ENCODE results near the gene DUSP3.

DUSP3 gene

DNA sequence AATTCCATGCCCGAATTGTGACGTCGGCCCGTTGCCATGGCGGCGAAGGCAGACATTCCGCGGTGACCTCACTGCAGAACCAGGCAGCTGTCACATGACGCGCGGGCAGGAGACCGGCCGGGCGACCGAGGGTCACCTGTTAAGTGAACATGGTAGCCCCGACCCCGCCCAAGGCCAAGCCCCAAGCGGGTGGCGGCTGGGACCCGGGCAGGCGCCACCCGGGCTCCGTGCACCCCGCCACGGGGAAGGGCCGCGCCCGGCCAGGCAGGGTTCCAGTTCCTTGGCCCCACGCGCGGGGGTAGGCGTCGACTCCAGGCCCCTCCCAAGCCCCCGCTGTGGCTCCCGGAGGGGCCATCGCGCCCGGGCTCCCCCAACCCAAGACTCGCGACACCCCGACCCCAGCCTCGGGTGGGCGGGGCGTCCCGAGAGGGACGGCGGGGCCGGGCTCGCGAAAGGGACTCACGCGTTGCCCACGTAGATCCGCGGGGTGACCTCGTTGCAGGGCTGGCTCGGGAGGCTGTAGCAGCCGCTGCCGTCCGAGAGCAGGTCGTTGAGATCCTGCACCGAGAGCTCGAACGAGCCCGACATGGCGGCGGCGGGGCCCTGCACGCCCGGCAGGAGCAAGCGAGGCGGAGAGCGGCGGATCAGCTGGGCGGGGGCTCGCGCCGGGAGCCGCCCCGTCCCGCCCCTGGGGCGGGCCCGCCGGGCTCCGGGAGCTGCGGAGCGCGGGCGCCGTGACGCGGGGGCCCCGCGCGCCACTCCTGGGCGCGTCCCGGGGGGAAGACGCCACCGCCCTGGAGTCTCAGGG, at the start of gene DUSP3:
TSS of gene DUSP3 (minus strand) at position 641 of the 808 bp plus-strand sequence. CDS start at position 588, 53 bp downstream.
- peak; percentile 70 to 86 (median 83) for DNase-seq

DNA sequence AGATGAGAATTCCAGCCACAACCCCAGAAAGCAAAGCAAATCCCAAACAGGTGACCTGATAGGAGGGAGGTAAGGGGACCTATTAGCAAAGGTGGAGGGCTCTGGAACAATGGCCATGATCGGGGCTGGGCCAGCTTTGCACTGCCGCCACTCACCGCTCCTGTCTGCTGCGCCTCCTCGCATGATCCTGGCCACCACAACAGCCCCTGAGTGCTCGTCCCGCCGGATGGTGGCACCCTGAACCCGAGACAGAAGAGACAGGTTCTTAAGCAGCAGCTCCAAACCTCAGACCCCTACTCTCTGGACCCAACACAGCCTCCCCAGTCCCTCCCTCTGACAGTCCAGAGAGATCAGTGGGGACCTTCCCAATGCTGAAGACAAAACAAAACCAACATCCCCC, 48.8 kb upstream of the DUSP3 start:
- no peak for DNase-seq

DNA sequence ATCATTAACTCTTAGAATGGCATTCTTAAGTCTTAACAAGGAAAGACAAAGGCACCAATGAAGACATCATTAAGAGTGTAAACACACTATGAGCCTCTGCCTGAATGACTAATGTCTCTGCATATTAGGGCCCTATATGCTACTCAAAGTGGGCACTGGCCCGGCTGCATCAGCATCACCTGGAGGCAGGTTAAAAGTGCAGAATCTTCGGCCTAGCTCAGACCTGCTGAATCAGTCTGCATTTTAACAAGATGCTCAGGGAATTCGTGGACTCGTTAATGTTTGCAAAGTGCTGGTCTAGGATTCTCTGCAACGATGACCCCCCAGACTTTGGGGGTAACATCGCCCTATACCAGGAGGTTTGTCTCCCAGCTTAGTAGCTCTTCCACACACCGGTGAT, 47.4 kb upstream of the DUSP3 start:
- no peak for DNase-seq

DNA sequence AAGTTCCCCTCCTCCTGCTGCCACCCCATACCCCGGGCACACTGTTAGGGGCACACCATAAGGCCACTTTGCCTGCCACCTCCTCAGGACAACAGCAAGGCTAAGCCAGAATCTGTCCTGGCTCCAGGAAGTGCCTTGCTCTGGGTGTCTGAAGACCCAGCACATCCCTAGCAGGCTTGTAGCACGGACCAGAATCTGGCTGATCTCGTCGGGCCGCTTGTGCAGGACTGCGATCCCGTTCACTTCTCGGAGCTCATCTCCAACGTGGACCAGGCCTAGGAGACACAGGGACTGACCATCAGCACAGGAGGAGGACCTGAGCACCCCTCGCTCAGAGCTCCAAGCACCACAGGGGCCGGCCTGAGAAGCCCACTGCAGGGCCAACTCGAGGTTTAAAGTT, 46.8 kb upstream of the DUSP3 start:
- DNase-seq, result no peak

DNA sequence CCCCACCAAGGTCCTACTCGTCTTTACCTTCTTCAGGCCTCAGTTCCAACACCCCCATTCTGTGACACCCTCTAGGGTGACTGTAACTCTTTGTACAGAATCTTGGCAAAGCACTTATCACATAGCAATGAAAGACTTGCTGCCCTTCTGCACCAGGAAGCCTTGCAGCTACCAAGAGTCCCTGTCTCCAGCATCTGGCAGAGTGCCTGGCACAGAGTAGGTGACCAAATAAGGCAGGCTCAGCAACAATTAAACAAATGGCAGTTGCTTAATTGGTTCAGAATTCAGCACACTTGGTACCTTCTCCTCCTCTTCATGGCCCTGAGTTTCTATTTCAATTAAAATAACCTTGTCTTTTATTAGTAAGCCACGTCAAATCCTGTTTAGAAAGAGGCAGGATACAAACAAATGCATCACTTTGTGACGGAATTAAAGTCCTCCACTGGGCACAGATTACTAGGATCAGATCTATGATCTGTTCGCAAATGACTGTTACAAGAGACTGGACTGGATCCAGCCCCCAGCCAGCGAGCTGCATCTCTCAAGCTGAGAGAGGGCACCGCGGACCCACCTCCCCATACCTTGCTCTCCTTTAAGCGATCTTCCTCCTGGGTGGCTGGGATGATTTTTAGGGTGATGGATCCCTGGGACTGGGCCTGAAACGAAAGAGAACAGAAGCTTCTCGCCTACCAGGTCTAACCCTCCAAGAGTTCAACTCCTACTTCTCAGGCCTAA, 44.7 kb upstream of the DUSP3 start:
- DNase-seq, result no peak

DNA sequence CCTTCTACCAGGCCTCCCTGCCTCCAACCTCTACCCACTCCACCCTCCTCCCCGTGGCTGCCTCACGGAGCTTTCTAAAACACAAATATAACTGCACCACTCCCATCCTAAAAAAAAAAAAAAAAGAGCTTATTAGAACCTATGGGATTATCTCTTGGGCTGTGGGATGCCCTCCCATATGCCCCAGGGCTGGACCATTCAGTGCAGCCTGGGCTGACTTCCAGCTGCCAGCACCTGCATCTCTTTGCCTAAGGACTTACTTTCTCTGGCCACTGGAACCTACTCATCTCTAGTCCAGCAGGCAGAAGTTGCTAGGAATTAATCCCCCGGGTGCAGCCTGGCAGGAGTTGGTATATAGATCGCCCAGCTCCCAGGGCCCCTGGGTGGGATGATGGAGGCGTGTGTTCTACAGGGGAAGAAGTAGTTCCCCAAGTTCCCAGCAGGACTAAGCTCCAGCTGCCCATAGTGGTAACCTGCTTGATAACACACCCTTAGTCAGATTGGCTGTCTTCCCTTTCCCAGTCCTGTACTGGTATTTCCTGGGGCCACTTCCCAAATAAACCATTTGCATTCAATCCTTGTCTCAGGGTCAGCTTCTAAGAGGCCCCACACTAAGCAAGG, 43.9 kb upstream of the DUSP3 start:
- no peak for DNase-seq

DNA sequence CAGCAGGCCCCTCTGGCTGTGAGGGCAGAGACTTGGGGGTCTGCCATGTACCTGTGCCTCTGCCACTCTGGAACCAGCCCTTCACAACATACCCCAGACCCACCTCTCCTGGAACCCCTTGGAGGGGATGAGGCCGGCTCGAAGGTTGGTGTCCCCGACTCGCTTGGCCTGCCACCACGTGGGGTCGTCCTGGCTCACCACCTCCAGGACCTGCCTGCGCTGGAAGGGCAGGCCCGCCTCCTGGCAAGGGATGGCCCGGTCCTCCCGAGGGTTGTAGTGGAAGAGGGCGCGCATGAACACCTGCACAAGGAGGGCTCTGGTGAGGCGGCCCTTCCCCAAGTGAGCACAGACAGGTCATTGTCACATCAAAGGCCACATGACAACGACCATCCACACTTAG, 42.0 kb upstream of the DUSP3 start:
- DNase-seq, result no peak

DNA sequence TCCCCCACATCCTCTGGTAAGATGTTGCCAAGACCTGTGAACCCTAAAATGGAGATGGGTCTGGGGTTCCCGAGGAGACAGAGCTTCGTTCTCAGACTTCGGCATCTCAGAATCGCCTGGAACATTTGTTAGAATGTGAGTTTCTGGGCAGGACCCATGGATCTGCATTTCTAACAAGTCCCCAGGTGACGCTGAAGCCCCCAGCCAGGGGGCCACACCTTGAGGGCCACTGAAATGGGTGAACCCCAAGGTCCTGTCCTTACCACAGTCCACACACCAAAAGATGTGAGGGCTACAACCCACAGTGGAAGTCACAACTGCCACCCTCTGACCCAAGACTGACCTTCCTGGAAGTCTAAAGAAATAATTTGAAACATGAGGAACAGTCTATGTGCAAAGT, 40.2 kb upstream of the DUSP3 start:
- no peak for DNase-seq

DNA sequence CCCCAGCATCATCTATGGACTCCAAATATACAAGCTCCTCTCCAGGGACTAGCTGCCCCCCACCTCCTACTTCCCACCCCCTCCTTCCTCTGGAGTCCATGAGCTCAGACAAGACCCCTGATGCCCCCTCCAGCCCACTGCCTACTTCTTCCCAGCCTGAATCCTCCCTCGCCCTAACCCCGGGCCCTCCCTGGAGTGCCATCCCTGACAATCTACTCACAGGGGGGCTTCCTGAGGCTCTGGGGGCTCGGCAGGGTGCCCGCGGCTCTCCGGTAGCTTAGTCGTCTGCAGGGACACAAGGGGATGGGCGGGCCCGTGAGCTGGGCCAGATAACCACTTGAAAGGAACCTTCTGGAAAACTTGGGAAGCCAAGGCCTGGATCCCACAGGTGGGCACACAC, 39.0 kb upstream of the DUSP3 start:
- DNase-seq, result no peak

DNA sequence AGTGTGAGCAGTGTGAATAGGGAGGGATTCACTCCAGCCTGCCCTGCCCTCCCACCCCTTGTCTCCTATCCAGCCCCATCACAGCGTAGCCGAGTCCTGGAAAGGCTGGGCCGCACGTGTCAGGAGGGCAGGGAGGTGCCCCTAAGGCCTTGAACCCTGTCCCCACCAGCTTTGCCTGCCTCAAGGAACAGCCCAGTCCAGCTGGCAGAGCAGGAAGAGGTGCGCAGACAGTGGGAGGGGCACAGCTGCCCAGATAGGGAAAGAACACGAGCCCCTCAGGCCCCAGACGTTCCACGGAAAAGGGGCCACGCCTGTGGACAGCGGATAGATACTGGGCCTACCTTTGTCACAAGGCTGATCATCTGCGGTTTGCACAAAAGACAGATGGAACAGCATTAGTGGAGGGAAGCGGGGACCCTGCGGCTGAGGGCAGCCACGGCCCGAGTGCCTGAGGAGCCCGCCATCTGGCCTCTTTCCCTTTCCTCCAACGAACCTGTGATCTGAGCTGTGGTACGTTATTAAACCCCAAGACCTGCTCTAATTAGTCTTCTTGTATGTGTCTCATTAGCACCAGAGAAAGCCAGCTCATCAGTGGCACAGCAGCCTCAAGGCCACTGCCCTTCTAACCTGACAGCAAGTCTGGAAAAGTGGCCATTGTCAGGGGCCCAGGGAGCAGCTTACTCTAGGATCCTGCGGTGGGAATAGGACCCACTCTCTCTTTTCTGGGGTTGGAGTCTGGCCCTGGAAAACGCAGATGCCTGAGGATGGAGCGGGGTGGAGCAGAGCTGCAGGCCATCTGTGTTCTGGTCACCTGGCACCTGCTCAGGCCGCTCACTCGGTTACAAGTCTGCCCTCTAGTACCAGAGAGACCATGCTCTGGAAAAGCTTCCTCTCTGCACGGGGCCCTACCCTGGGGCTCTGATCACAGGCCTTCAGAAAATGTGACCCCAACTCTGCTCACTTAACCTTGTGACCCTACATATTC, 37.9 kb upstream of the DUSP3 start:
- DNase-seq, result no peak

DNA sequence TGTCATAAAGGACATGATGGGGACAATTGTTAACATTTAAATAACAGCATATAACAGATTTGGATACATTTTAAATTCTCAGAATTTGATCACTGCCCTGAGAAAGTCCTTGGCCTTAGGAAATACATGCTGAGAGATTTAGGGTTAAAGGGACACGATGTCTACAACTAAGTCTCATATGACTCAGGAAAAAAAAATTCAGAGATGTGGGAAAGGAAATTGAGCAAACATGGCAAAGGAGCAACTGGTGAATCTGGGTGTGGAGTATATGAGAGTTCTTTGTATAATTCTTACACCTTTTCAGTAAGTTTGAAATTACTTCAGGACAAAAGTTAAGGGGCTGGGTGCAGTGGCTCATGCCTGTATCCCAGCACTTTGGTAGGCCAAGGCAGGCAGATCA, 35.9 kb upstream of the DUSP3 start:
- DNase-seq, result no peak

DNA sequence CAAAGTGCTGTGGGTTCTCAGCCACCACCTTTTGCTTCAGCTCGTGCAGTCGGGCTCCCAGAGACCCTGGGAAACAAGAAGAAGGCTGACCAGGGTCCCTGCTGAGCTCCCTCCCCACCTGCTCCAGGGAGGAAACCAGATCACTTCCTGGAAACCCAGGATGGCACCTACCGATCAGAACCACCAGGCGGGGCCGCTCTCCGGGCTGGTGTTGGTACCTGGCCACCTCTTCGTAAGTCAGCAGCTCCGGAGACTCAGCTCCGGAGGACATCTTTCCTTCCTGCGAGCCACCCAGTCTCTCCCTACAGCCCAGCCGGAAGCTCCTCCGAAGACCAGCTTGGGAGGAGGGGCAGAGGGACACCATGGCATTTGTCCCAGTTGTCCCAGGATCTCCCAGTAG, 35.2 kb upstream of the DUSP3 start:
- DNase-seq, result no peak

DNA sequence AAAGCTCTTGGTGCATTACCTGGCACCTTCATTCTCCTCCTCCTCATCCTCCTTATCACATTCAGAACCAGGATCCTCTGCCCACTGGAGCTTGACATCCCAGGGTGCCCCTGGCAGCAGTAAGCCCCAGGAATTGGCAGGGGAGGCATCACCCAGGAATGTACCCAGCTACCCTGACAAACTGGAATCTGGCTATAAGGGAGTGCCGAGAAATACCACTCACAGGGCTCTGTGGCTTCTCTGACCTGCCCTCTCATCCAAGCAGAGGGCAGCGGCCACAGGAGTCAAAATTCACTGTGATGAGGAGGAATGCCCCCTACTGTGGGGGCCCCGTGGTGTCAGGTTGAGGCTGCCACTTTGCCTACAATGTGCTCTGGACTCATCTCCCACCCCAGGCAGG, 34.6 kb upstream of the DUSP3 start:
- no peak for DNase-seq

DNA sequence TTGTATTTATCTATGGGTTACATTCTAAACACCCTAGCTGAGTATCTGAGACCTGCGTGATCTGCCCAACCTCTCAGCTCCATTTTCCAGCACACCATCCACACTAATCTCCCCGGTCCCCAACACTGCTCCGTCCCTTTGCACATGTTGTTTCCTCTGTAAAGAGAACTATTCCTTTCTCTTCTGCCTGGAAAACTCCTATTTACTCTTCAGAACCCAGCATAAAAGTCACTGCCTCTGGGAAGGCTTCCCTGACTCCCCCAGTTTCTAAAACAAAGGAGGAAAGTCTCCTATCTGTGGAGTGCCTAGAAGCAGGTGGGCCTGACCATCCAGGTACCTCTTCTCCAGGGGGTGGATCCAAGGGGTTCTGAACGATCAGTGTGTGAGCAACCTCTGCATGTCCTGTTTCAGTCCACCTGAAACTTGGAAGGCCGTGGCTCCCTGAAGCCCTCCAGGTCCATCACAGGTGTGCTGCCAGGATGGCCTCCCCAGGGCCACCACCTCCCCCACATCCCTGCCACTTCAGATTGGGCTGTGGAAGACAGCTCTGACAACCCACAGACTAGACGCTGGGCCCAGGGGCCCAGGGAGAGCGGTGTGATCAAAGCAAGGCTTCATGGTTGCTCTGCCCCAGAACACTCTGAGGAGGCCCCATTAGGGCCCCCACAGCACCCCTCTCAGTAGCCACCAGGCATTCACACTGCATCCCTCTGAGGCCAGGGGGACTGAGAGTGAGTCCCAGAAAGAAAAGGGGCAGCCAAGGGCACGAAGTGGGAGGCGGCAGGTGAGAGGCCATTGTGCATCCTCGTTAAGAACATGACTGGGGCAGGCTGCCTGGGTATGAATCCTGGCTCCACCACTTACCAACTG, 33.9 kb upstream of the DUSP3 start:
- no peak for DNase-seq

DNA sequence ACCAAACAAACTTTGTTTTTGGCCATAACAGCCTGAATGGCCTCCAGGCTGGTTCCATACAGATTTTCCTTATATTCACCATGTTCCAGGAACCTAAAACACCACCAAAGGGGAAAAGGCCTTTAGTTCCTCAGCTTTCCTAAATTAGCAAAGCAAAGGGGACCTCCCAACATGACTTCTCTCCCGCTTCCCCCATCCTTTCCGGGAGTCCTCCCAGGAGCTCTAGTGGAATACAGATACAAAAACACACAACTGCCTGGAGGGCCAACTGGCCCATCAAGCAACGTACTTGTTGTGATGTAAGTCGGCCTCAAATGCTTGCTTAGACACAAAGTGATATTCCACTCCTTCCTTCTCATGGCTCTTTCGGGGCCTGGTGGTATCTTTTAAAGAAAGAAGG, 32.0 kb upstream of the DUSP3 start:
- DNase-seq, result no peak

DNA sequence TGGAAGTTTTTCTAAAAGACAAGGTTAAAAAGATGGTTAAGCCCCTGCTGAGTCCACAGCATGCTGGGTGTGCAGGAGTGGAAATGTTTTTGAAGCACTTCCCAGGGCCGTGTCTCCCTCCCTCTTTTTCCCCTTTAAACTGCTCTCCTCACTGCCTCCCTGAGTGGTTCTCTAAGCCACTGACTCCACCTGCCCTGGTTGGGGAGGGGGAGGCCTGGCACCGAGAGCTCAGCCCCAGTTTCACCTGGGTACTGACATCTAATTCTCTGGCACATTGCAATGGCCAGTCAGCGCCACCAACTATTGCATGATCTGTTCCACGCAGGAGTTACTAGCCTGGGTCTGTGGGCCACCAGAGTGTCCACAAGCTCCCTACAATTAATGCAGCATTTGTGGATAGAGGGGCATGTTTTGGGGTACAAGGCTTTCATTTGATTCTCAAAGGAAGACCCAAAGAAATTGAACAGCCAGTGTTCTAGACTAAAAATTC, 31.5 kb upstream of the DUSP3 start:
- DNase-seq, result peak in 1 of 3 experiments; percentile 31

DNA sequence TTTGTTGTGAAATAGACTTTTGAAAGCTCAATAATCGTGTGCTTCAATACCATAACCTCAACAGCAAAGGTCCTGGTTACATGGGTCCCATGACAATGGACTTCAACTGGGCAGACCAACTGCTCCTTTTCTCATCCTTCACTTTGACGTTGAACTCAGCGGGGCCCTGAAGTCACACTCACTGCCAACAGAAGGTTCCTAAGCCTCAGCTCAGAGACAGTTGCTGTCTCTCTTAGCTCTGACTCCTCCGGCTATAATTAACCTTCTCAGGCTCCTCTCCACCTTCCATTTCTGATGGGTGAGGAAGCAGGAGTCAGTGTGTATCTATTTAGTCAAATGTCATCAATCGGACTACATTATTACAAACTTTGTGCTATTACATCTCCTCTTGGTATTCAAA, 30.3 kb upstream of the DUSP3 start:
- no peak for DNase-seq

DNA sequence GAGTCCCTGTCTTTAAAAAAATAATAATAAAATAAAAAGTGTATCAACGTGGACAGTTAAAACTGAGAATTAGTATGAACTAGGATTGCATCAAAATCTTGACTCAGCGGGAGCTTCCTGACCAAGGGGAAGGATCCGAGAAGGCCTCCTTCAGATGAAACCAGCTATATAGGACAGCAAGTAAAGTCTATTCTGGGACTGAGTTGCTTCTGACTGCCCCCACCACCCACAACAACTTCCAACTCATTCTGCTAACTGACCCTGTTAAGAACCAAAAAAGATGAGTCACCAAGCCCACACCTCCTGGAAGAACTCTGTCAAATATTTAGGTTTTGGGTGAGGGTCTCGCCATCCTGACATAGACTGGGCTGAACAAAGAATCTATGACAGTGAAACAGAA, 29.3 kb upstream of the DUSP3 start:
- DNase-seq, result no peak

DNA sequence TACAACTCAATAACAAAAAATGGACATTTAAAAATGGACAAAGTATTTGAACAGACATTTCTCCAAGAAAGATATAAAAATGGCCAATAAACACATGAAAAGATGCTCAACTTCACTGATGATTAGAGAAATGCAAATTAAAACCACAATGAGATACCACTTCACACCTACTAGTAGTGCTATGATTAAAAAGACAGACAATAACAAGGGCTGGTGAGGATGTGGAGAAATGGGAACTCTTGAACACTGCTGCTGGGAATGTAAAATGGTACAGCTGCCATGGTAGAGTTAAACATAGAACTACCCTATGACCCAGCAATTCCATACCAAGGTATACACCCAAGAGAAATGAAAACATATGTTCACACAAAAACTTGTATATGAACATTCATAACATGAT, 26.3 kb upstream of the DUSP3 start:
- no peak for DNase-seq

DNA sequence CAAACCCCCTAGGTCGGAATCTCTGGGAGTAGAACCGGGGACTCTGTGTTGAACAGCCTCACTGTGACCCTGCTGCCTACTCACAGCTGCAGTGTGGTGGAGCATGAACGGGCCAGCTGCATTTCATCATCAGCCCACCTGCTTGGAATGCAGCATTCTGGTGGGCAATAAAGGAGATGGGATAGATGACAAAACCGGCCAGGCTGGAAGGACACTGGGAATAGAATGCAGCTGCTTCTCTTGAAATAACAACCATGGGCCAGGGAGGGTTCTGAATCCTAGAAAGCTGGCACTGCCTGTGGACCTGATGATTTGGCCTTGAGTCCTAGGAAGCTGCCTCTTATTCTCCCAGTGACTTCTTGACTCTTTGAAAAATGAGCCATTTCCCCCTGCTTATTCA, 25.0 kb upstream of the DUSP3 start:
- DNase-seq, result no peak

DNA sequence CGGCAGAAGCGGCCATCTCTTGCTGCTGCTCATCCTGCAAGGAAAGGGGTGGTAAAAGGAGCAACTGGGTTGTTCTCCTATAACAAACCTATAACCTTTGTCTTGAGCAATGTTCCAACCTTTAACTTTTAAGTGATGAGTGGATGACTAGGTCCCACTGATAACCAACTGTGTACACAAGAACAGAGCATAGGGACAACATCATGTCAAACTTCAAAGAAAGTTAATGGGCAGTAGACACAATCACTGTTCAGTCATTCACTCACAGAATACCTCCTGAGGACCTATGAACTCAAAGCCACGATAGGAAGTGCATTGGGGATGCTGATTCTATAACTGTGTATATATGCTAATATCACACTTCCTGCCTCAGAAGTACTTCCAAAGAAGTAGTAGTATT, 23.1 kb upstream of the DUSP3 start:
- DNase-seq, result no peak

DNA sequence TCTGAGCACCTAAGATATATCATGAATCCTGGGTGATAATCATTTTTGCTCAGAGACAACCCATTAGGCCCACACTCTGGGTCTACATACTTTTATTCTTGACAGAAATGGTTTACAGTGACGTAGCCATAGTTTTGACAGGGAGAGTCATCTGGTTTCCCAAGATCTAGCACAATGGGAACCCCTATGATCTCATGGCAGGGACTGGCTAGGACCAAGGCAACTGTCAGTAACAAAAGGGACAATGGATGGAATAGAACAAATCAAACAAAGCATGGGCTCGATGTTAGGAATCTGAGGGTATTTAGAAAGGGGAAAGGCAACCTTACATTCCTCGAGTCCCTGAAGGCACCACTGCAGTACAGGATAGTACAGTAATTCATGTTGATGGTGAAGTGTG, 22.0 kb upstream of the DUSP3 start:
- no peak for DNase-seq
